ENCODE measurements around the gene SRPK1. TPM values are rescaled to one million over a fixed set of nuclear protein-coding genes. Genes with fewer than 3 reads are reported as not detected.
"Not testable (repeated sequence)": the region's sequence is repeated elsewhere in the genome, so short reads cannot be mapped to it uniquely, and the experiment has no call there.

The SRPK1 gene
- total and polyA plus RNA-seq, 4 donors, result 9.6 to 78.9 (median 23.6) TPM

DNA sequence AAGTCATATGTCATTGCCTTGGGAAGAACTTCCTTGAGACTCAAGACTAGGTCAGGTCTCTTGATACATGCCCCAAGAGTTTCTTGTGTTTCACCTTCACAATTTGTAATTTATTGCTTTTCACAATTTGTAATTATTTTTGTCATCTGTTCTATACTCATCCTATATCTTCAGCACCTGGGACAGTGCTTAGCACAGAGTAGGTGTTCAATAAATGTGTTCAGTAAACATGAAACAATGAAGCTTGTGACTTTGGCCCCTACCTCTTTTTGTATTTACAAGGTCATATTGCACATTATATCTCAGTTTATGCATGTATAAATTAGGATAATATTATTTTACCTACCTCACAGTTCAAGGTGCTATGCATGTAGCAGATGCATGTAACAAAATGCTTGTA is 21.5 kb upstream of the SRPK1 start:
- Histone ChIP-seq H3K36me3 (ENCODE audit: control insufficient read depth in 4 of 4, insufficient read depth in 4 of 4, low read length in 4 of 4) (peaks cover 0 to 1% (median 0%) of the 10 kb centered on the region in 4 donors), H3K27ac (ENCODE audit: low read depth in 1 of 2, low read length in 1 of 2) (no peak overlapping the region), H3K27me3 (ENCODE audit: control insufficient read depth in 3 of 3, insufficient read depth in 3 of 3, low read length in 2 of 3) (no peaks in the 10 kb centered on the region), H3K9me3 (ENCODE audit: control insufficient read depth in 4 of 4, insufficient read depth in 3 of 4, low read length in 3 of 4) (peaks cover 0 to 2% (median 0%) of the 10 kb centered on the region in 4 donors), H3K4me3 (no peak overlapping the region), H3K4me1 (ENCODE audit: control insufficient read depth in 5 of 5, insufficient read depth in 5 of 5, low read length in 5 of 5) (no peaks in the 10 kb centered on the region), H3K9ac (ENCODE audit: insufficient read depth in 1 of 2, low read length in 2 of 2) (no peak overlapping the region)
- no peak for DNase-seq
- no peak for ATAC-seq (ENCODE audit: insufficient read depth, low FRiP score)
- TF ChIP-seq, protein P1, sequence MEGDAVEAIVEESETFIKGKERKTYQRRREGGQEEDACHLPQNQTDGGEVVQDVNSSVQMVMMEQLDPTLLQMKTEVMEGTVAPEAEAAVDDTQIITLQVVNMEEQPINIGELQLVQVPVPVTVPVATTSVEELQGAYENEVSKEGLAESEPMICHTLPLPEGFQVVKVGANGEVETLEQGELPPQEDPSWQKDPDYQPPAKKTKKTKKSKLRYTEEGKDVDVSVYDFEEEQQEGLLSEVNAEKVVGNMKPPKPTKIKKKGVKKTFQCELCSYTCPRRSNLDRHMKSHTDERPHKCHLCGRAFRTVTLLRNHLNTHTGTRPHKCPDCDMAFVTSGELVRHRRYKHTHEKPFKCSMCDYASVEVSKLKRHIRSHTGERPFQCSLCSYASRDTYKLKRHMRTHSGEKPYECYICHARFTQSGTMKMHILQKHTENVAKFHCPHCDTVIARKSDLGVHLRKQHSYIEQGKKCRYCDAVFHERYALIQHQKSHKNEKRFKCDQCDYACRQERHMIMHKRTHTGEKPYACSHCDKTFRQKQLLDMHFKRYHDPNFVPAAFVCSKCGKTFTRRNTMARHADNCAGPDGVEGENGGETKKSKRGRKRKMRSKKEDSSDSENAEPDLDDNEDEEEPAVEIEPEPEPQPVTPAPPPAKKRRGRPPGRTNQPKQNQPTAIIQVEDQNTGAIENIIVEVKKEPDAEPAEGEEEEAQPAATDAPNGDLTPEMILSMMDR (IDR thresholded peaks at IDR 0.05; ENCODE audit: control extremely low read depth, extremely low read depth), result no peak

DNA sequence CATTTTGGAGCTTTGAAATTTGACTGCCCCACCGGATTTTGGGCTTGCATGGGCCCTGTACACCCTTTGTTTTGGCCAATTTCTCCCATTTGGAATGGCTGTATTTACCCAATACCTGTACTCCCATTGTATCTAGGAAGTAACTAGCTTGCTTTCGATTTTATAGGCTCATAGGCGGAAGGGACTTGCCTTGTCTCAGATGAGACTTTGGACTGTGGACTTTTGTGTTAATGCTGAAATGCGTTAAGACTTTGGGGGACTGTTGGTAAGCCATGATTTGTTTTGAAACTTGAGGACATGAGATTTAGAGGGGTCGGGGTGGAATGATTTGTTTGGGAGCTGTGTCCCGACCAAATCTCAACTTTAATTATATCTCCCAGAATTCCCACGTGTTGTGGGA is 20.3 kb upstream of the SRPK1 start:
- H3K4me3 ChIP-seq; H3K9ac ChIP-seq (ENCODE audit: insufficient read depth in 1 of 2, low read length in 2 of 2); H3K27ac ChIP-seq (ENCODE audit: low read depth in 1 of 2, low read length in 1 of 2); DNase-seq; H3K36me3 ChIP-seq (ENCODE audit: control insufficient read depth in 4 of 4, insufficient read depth in 4 of 4, low read length in 4 of 4); H3K4me1 ChIP-seq (ENCODE audit: control insufficient read depth in 5 of 5, insufficient read depth in 5 of 5, low read length in 5 of 5); H3K27me3 ChIP-seq (ENCODE audit: control insufficient read depth in 3 of 3, insufficient read depth in 3 of 3, low read length in 2 of 3); H3K9me3 ChIP-seq (ENCODE audit: control insufficient read depth in 4 of 4, insufficient read depth in 3 of 4, low read length in 3 of 4); ATAC-seq (ENCODE audit: insufficient read depth, low FRiP score): not testable (repeated sequence)
- WGBS, 2 donors, result 90 to 93% methylated on average over 7 of the region's 7 CpGs

DNA sequence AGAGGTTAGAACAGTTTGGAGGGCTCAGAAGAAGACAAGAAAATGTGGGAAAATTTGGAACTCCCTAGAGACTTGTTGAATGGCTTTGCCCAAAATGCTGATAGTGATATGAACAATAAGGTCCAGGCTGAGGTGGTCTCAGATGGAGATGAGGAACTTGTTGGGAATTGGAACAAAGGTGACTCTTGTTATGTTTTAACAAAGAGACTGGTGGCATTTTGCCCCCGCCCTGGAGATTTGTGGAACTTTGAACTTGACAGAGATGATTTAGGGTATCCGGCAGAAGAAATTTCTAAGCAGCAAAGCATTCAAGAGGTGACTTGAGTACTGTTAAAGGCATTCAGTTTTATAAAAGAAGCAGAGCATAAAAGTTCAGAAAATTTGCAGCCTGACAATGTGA is 19.1 kb upstream of the SRPK1 start:
- not testable (repeated sequence) for H3K27me3 ChIP-seq (ENCODE audit: control insufficient read depth in 3 of 3, insufficient read depth in 3 of 3, low read length in 2 of 3); H3K9ac ChIP-seq (ENCODE audit: insufficient read depth in 1 of 2, low read length in 2 of 2); H3K36me3 ChIP-seq (ENCODE audit: control insufficient read depth in 4 of 4, insufficient read depth in 4 of 4, low read length in 4 of 4); H3K4me3 ChIP-seq; DNase-seq; H3K27ac ChIP-seq (ENCODE audit: low read depth in 1 of 2, low read length in 1 of 2); ATAC-seq (ENCODE audit: insufficient read depth, low FRiP score); H3K9me3 ChIP-seq (ENCODE audit: control insufficient read depth in 4 of 4, insufficient read depth in 3 of 4, low read length in 3 of 4); H3K4me1 ChIP-seq (ENCODE audit: control insufficient read depth in 5 of 5, insufficient read depth in 5 of 5, low read length in 5 of 5)
- 96% methylated on average over 2 of the region's 2 CpGs for WGBS, 2 donors

DNA sequence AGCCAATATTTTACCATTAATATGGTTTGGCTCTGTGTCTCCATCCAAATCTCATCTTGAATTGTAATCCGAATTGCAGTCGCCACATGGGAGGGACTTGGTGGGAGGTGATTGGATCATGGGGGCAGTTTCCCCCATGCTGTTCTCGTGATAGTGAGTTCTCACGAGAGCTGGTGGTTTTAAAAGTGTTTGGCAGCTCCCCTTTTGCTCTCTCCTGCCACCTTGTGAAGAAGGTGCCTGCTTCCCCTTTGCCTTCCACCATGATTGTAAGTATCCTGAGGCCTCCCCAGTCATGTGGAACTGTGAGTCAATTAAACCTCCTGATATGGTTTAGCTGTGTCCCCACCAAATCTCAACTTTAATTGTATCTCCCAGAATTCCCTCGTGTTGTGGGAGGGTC is 18.4 kb upstream of the SRPK1 start:
- H3K4me1 ChIP-seq (ENCODE audit: control insufficient read depth in 5 of 5, insufficient read depth in 5 of 5, low read length in 5 of 5); H3K27ac ChIP-seq (ENCODE audit: low read depth in 1 of 2, low read length in 1 of 2); DNase-seq; H3K4me3 ChIP-seq; H3K9ac ChIP-seq (ENCODE audit: insufficient read depth in 1 of 2, low read length in 2 of 2); H3K9me3 ChIP-seq (ENCODE audit: control insufficient read depth in 4 of 4, insufficient read depth in 3 of 4, low read length in 3 of 4); ATAC-seq (ENCODE audit: insufficient read depth, low FRiP score); H3K27me3 ChIP-seq (ENCODE audit: control insufficient read depth in 3 of 3, insufficient read depth in 3 of 3, low read length in 2 of 3); H3K36me3 ChIP-seq (ENCODE audit: control insufficient read depth in 4 of 4, insufficient read depth in 4 of 4, low read length in 4 of 4): not testable (repeated sequence)
- 86 to 97% methylated on average over 5 of the region's 5 CpGs for WGBS, 2 donors

DNA sequence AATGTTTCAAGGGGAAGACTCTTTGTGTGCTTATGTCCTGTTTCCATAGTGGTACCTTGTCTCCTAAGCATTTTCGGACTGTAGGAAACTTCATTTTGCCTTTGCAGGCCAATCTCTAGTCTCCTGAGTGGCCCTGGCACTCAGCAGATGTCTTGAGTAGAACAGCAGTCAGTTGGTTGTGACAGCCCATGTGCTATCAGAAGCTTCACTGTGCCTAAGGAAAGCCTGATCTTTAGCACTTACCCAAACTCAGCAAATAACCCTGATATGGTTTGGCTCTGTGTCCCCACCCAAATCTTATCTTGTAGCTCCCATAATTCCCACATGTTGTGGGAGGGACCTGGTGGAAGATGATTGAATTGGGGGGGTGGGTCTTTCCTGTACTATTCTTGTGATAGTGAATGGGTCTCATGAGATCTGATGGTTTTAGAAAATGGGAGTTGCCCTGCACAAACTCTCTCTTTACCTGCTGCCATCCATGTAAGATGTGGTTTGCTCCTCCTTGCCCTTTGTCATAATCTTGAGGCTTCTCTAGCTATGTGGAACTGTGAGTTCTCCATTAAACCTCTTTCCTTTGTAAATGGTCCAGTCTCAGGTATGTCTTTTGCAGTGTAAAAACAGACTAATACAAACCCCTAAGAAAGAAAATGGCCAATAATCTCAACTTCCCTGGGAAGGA is 15.9 kb upstream of the SRPK1 start:
- Histone ChIP-seq H3K27me3 (ENCODE audit: control insufficient read depth in 3 of 3, insufficient read depth in 3 of 3, low read length in 2 of 3) (no peaks in the 10 kb centered on the region), H3K4me3 (no peak overlapping the region), H3K9ac (ENCODE audit: insufficient read depth in 1 of 2, low read length in 2 of 2) (no peak overlapping the region), H3K36me3 (ENCODE audit: control insufficient read depth in 4 of 4, insufficient read depth in 4 of 4, low read length in 4 of 4) (no peaks in the 10 kb centered on the region), H3K4me1 (ENCODE audit: control insufficient read depth in 5 of 5, insufficient read depth in 5 of 5, low read length in 5 of 5) (no peaks in the 10 kb centered on the region), H3K9me3 (ENCODE audit: control insufficient read depth in 4 of 4, insufficient read depth in 3 of 4, low read length in 3 of 4) (peaks cover 0 to 4% (median 0%) of the 10 kb centered on the region in 4 donors), H3K27ac (ENCODE audit: low read depth in 1 of 2, low read length in 1 of 2) (no peak overlapping the region)
- WGBS, 2 donors, result 93 to 94% methylated on average over 1 of the region's 1 CpG
- DNase-seq (no peak), ATAC-seq (ENCODE audit: insufficient read depth, low FRiP score) (no peak)
- TF ChIP-seq, protein P1 (IDR thresholded peaks at IDR 0.05; ENCODE audit: control extremely low read depth, extremely low read depth), result no peak

Data from lung (tissue), 12 donors.